Frontal cortex (tissue), 4 donors: ENCODE results near the gene TNS1. TPM values are rescaled to one million over a fixed set of nuclear protein-coding genes. Genes with fewer than 3 reads are reported as not detected.

Experiments used
- DNase-seq, 2 donors: peaks; one replicate each; pipeline ENCODE4 v3.0.0; 2012; ENCODE audit warnings: low spot score in 2 of 2
- FAIRE-seq: peaks from 2 replicates; lab custom pipeline; 2012; peaks lifted over from hg19 to GRCh38; lab: Jason Lieb, UNC
- total RNA-seq: library from RNA; depleted of rRNA; stranded (reverse); fragments of >200 nt; gene quantifications from one replicate; pipeline ENCODE4 v1.2.3, GENCODE V29; 2014
- donor health status: control.
- donor health status: control.
- donor health status: control.

Gene TNS1
- total RNA-seq, 1 donor from 2014 or later: 3.7 TPM

GRCh38 chr2:217968023-217968422 is 34.8 kb downstream of the TNS1 start:
- FAIRE-seq (no peak), DNase-seq (no peak)

- no peak for DNase-seq
- FAIRE-seq: no peak
Measured at GRCh38 chr2:217966423-217967070, 36.2 kb downstream of the TNS1 start.

- no peak for DNase-seq
- FAIRE-seq: no peak
Measured at GRCh38 chr2:217964275-217965161, 38.3 kb downstream of the TNS1 start.

- FAIRE-seq: no peak
- no peak for DNase-seq
Measured at GRCh38 chr2:217960351-217960750, 42.4 kb downstream of the TNS1 start.

GRCh38 chr2:217959723-217960122 is 43.1 kb downstream of the TNS1 start:
- FAIRE-seq (no peak), DNase-seq (no peak)

GRCh38 chr2:217958884-217959225 is 43.9 kb downstream of the TNS1 start:
- no peak for DNase-seq
- no peak for FAIRE-seq

- DNase-seq: no peak
- FAIRE-seq: no peak
Measured at GRCh38 chr2:217958206-217958883, 44.5 kb downstream of the TNS1 start.

GRCh38 chr2:217956586-217957457 is 46.0 kb downstream of the TNS1 start:
- DNase-seq: no peak
- FAIRE-seq: no peak

- no peak for DNase-seq
- FAIRE-seq: no peak
Measured at GRCh38 chr2:217955881-217956493, 46.8 kb downstream of the TNS1 start.

GRCh38 chr2:217954971-217955740 is 47.6 kb downstream of the TNS1 start:
- no peak for FAIRE-seq
- no peak for DNase-seq

GRCh38 chr2:217954469-217954868 is 48.3 kb downstream of the TNS1 start:
- no peak for FAIRE-seq
- DNase-seq: no peak

GRCh38 chr2:217954051-217954450 is 48.7 kb downstream of the TNS1 start:
- FAIRE-seq: no peak

GRCh38 chr2:217953531-217953932 is 49.3 kb downstream of the TNS1 start:
- no peak for DNase-seq
- no peak for FAIRE-seq

More at GRCh38 chr2:217954051-217954450, 48.7 kb downstream of the TNS1 start:
- no peak for DNase-seq

GRCh38 chr2:217953011-217953481 is 49.7 kb downstream of the TNS1 start:
- FAIRE-seq: no peak
- DNase-seq: no peak

GRCh38 chr2:217952409-217952808 is 50.4 kb downstream of the TNS1 start:
- DNase-seq: no peak
- FAIRE-seq: no peak

GRCh38 chr2:217951521-217952247 is 51.1 kb downstream of the TNS1 start:
- no peak for FAIRE-seq
- DNase-seq: no peak

- no peak for FAIRE-seq
- no peak for DNase-seq
Measured at GRCh38 chr2:217951091-217951490, 51.7 kb downstream of the TNS1 start.

GRCh38 chr2:217950401-217950871 is 52.4 kb downstream of the TNS1 start:
- DNase-seq: no peak
- no peak for FAIRE-seq
